Body of pancreas (tissue), 4 donors: ENCODE data around the gene USP49.

Experiments
- CTCF ChIP-seq, 7 experiments: fragments of 450-650 bp in 4 of 7; fragments of 200-600 bp in 3 of 7; sonication (generic) in 3 of 7; IDR thresholded peaks; one replicate each; pipeline ENCODE4 v1.5.1; 2016 to 2019; ENCODE audit warnings: antibody characterized with exemption in 7 of 7
- POLR2A ChIP-seq, 3 donors: fragments of 450-650 bp; IDR thresholded peaks; one replicate each; pipeline ENCODE4 v1.6.1; 2016; ENCODE audit warnings: antibody characterized with exemption in 3 of 3, mild to moderate bottlenecking in 2 of 3

GRCh38 chr6:41755895-41756294 lies 139.3 kb downstream of the USP49 start:
- TF ChIP-seq CTCF (IDR thresholded peaks at IDR 0.05) (no peak), POLR2A (IDR thresholded peaks at IDR 0.05) (no peak)
